ENCODE measurements around the gene EIF2A. TPM values are rescaled to one million over a fixed set of nuclear protein-coding genes. Genes with fewer than 3 reads are reported as not detected.
"Not testable (repeated sequence)": the region's sequence is repeated elsewhere in the genome, so short reads cannot be mapped to it uniquely, and the experiment has no call there.

EIF2A gene
- total RNA-seq, 3 donors from 2014 or later (not counting 1 experiment from before 2014, with no cell fraction given), result 102 to 124 (median 108) TPM

- WGBS (ENCODE audit: insufficient coverage), result 81% methylated on average over 2 of the region's 6 CpGs
These were observed 43.2 kb downstream of the EIF2A start for GRCh38 chr3:150589759-150590158.

GRCh38 chr3:150594150-150594549 is 47.6 kb downstream of the EIF2A start:
- H3K36me3 Mint-ChIP-seq, result no peaks in the 10 kb centered on the region
- H3K27me3 Mint-ChIP-seq (ENCODE audit: low read depth in 2 of 2), result no peaks in the 10 kb centered on the region
- H3K4me1 Mint-ChIP-seq, result no peaks in the 10 kb centered on the region
- Histone ChIP-seq H3K9me3 (ENCODE audit: control insufficient read depth, insufficient read depth, low read length) (no peaks in the 10 kb centered on the region), H3K36me3 (ENCODE audit: control insufficient read depth, insufficient read depth, low read length) (no peaks in the 10 kb centered on the region), H3K4me1 (ENCODE audit: control insufficient read depth, insufficient read depth, low read length) (no peaks in the 10 kb centered on the region), H3K27ac (ENCODE audit: low read length) (no peak overlapping the region), H3K27me3 (ENCODE audit: control insufficient read depth, insufficient read depth, low read length) (no peaks in the 10 kb centered on the region), H3K4me3 (ENCODE audit: low read length) (no peak overlapping the region)
- TF ChIP-seq CTCF (IDR thresholded peaks at IDR 0.05), result no peak
- intact Hi-C loops (cut with micrococcal nuclease), result no loop called here
- H3K27ac Mint-ChIP-seq, result no peak overlapping the region
- DNase-seq, result no peak
- no peak for ATAC-seq
- WGBS (ENCODE audit: insufficient coverage), result 100% methylated on average over 1 of the region's 4 CpGs
- H3K9me3 Mint-ChIP-seq, result no peaks in the 10 kb centered on the region
- H3K4me3 Mint-ChIP-seq, result no peak overlapping the region

More at GRCh38 chr3:150589759-150590158, 43.2 kb downstream of the EIF2A start:
- Histone ChIP-seq H3K4me3 (ENCODE audit: low read length) (no peak overlapping the region), H3K4me1 (ENCODE audit: control insufficient read depth, insufficient read depth, low read length) (no peaks in the 10 kb centered on the region), H3K27ac (ENCODE audit: low read length) (no peak overlapping the region), H3K27me3 (ENCODE audit: control insufficient read depth, insufficient read depth, low read length) (no peaks in the 10 kb centered on the region), H3K36me3 (ENCODE audit: control insufficient read depth, insufficient read depth, low read length) (peaks cover 16% of the 10 kb centered on the region), H3K9me3 (ENCODE audit: control insufficient read depth, insufficient read depth, low read length) (no peaks in the 10 kb centered on the region)
- H3K27me3 Mint-ChIP-seq (ENCODE audit: low read depth in 2 of 2), result no peaks in the 10 kb centered on the region
- H3K36me3 Mint-ChIP-seq, result peaks cover 10% of the 10 kb centered on the region
- H3K27ac Mint-ChIP-seq, result peak overlapping the region in 1 of 2 donors; percentile 40
- no peaks in the 10 kb centered on the region for H3K4me1 Mint-ChIP-seq
- no peak for TF ChIP-seq CTCF (IDR thresholded peaks at IDR 0.05)
- ATAC-seq, result no peak
- H3K4me3 Mint-ChIP-seq, result no peak overlapping the region
- intact Hi-C loops (cut with micrococcal nuclease), result no loop called here
- H3K9me3 Mint-ChIP-seq, result no peaks in the 10 kb centered on the region
- DNase-seq, result no peak

GRCh38 chr3:150597646-150598045 is 51.1 kb downstream of the EIF2A start:
- Mint-ChIP-seq H3K27ac (no peak overlapping the region), H3K9me3 (no peaks in the 10 kb centered on the region), H3K4me3 (no peak overlapping the region), H3K36me3 (no peaks in the 10 kb centered on the region), H3K4me1 (peaks cover 12 to 18% of the 10 kb centered on the region in 2 donors), H3K27me3 (ENCODE audit: low read depth in 2 of 2) (no peaks in the 10 kb centered on the region)
- no peaks in the 10 kb centered on the region for H3K27me3 ChIP-seq (ENCODE audit: control insufficient read depth, insufficient read depth, low read length)
- no peak for TF ChIP-seq CTCF (IDR thresholded peaks at IDR 0.05)
- WGBS (ENCODE audit: insufficient coverage), result 99% methylated on average over 4 of the region's 4 CpGs
- no peaks in the 10 kb centered on the region for H3K36me3 ChIP-seq (ENCODE audit: control insufficient read depth, insufficient read depth, low read length)
- H3K4me1 ChIP-seq (ENCODE audit: control insufficient read depth, insufficient read depth, low read length), result peaks cover 5% of the 10 kb centered on the region
- no peak overlapping the region for H3K27ac ChIP-seq (ENCODE audit: low read length)
- no peak for DNase-seq
- H3K9me3 ChIP-seq (ENCODE audit: control insufficient read depth, insufficient read depth, low read length), result no peaks in the 10 kb centered on the region
- ATAC-seq, result no peak
- intact Hi-C loops (cut with micrococcal nuclease), result no loop called here
- H3K4me3 ChIP-seq (ENCODE audit: low read length), result no peak overlapping the region

GRCh38 chr3:150599611-150600297 is 53.2 kb downstream of the EIF2A start:
- 69% methylated on average over 4 of the region's 4 CpGs for WGBS (ENCODE audit: insufficient coverage)
- Histone ChIP-seq H3K9me3 (ENCODE audit: control insufficient read depth, insufficient read depth, low read length) (no peaks in the 10 kb centered on the region), H3K36me3 (ENCODE audit: control insufficient read depth, insufficient read depth, low read length) (no peaks in the 10 kb centered on the region), H3K4me1 (ENCODE audit: control insufficient read depth, insufficient read depth, low read length) (peaks cover 16% of the 10 kb centered on the region), H3K4me3 (ENCODE audit: low read length) (no peak overlapping the region), H3K27ac (ENCODE audit: low read length) (no peak overlapping the region), H3K27me3 (ENCODE audit: control insufficient read depth, insufficient read depth, low read length) (no peaks in the 10 kb centered on the region)
- intact Hi-C loops (cut with micrococcal nuclease), result no loop called here
- Mint-ChIP-seq H3K27ac (no peak overlapping the region), H3K4me3 (no peak overlapping the region), H3K27me3 (ENCODE audit: low read depth in 2 of 2) (no peaks in the 10 kb centered on the region), H3K36me3 (no peaks in the 10 kb centered on the region), H3K9me3 (no peaks in the 10 kb centered on the region), H3K4me1 (peaks cover 28 to 34% of the 10 kb centered on the region in 2 donors)
- ATAC-seq (no peak), DNase-seq (no peak)
- no peak for TF ChIP-seq CTCF (IDR thresholded peaks at IDR 0.05)

GRCh38 chr3:150600647-150601530 is 54.3 kb downstream of the EIF2A start:
- peak overlapping the region; percentile 35 for H3K4me3 Mint-ChIP-seq
- peaks cover 19% of the 10 kb centered on the region for H3K4me1 ChIP-seq (ENCODE audit: control insufficient read depth, insufficient read depth, low read length)

More at GRCh38 chr3:150600647-150601530, 54.3 kb downstream of the EIF2A start:
- H3K27ac ChIP-seq (ENCODE audit: low read length); H3K36me3 ChIP-seq (ENCODE audit: control insufficient read depth, insufficient read depth, low read length); H3K4me3 ChIP-seq (ENCODE audit: low read length); H3K27me3 ChIP-seq (ENCODE audit: control insufficient read depth, insufficient read depth, low read length); H3K27me3 Mint-ChIP-seq (ENCODE audit: low read depth in 2 of 2); H3K9me3 Mint-ChIP-seq; ATAC-seq; H3K9me3 ChIP-seq (ENCODE audit: control insufficient read depth, insufficient read depth, low read length); H3K36me3 Mint-ChIP-seq; DNase-seq; intact Hi-C loops (cut with micrococcal nuclease): not testable (repeated sequence)
- Mint-ChIP-seq H3K4me1 (peaks cover 34 to 39% of the 10 kb centered on the region in 2 donors), H3K27ac (peak overlapping the region in 1 of 2 donors; percentile 3)
- WGBS (ENCODE audit: insufficient coverage), result 84% methylated on average over 10 of the region's 13 CpGs
